ENCODE results near the gene CCDC40.

Gene CCDC40

DNA sequence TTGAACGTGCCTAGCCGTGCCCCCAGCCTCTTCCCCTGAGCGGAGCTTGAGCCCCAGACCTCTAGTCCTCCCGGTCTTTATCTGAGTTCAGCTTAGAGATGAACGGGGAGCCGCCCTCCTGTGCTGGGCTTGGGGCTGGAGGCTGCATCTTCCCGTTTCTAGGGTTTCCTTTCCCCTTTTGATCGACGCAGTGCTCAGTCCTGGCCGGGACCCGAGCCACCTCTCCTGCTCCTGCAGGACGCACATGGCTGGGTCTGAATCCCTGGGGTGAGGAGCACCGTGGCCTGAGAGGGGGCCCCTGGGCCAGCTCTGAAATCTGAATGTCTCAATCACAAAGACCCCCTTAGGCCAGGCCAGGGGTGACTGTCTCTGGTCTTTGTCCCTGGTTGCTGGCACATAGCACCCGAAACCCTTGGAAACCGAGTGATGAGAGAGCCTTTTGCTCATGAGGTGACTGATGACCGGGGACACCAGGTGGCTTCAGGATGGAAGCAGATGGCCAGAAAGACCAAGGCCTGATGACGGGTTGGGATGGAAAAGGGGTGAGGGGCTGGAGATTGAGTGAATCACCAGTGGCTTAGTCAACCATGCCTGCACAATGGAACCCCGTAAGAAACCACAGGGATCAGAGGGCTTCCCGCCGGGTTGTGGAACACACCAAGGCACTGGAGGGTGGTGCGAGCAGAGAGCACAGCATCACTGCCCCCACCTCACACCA is 65.7 kb downstream of the CCDC40 start:
- peak in 2 of 14 donors; percentile 44 to 57 for DNase-seq

DNA sequence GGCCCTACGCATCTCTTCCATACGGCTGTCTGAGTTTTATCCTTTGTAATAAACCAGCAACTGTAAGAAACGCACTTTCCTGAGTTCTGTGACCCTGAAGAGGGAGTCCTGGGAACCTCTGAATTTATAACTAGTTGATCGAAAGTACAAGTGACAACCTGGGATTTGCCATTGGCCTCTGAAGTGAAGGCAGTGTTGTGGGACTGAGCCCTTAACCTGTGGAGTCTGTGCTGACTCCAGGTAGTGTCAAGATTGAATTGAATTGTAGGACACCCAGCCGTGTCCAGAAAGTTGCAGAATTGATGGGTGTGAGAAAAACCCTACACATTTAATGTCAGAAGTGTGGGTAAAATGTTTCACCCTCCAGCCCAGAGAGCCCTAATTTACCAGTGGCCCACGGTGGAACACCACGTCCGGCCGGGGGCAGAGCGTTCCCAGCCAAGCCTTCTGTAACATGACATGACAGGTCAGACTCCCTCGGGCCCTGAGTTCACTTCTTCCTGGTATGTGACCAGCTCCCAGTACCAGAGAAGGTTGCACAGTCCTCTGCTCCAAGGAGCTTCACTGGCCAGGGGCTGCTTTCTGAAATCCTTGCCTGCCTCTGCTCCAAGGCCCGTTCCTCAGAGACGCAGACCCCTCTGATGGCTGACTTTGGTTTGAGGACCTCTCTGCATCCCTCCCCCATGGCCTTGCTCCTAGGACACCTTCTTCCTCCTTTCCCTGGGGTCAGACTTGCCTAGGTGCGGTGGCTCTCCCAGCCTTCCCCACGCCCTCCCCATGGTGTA is 66.4 kb downstream of the CCDC40 start:
- no peak for DNase-seq

- no peak for DNase-seq
Measured at GRCh38 chr17:80103449-80104085, 67.1 kb downstream of the CCDC40 start.

GRCh38 chr17:80104321-80104955 is 68.0 kb downstream of the CCDC40 start:
- DNase-seq, result no peak

DNA sequence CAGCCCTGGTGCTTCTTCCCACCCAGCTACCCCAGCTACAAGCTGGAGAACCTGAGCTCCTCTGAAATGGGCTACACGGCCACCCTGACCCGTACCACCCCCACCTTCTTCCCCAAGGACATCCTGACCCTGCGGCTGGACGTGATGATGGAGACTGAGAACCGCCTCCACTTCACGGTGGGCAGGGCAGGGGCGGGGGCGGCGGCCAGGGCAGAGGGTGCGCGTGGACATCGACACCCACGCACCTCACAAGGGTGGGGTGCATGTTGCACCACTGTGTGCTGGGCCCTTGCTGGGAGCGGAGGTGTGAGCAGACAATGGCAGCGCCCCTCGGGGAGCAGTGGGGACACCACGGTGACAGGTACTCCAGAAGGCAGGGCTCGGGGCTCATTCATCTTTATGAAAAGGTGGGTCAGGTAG is 68.5 kb downstream of the CCDC40 start:
- no peak for DNase-seq

DNA sequence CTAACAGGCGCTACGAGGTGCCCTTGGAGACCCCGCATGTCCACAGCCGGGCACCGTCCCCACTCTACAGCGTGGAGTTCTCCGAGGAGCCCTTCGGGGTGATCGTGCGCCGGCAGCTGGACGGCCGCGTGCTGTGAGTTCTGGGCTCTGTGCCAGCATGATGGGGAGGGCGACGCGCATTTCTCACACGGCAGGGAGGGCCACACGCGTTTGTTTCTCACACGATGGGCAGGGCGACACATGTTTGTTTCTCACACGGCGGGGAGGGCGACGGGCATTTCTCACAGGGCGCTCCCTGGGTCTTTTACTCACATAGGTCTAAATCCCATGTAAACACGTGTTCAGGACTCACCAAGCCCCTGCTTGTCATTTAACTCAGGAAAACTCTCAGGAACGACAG is 69.3 kb downstream of the CCDC40 start:
- peak in 2 of 14 donors; percentile 20 to 34 for DNase-seq

DNA sequence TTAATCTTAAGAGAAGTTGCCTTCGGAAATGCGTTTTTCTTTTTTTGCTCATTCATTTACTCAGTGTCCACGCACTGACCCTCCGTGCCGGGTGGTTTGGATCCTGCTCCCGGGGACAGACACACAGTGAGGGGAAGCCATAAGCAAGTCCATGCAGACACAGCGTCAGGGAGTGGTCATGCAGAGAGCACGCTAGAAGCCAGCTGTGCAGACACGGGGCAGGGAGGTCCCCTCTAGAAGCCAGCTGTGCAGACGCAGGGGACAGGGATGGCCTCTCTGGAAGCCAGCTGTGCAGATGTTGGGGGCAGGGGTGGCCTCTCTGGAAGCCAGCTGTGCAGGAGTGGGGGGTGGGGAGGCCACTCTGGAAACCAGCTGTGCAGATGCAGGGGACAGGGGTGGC is 69.7 kb downstream of the CCDC40 start:
- no peak for DNase-seq

DNA sequence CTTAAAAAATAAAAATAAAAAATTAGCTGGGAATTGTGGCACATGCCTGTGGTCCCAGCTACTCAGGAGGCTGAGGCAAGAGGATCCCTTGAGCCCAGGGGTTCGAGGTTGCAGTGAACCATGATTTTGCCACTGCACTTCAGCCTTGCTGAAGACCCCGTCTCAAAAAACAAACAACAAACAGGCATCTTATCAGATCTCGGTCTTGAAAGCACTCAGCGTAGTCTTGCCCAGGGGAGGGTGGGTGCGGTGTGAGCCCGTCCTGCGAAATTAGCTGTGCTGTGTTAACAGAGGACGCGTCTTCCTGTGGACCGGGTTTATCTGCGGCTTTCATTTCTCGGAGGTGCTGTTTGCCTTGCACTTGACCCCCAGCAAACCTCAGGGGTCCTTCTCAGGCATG is 70.3 kb downstream of the CCDC40 start:
- no peak for DNase-seq

DNA sequence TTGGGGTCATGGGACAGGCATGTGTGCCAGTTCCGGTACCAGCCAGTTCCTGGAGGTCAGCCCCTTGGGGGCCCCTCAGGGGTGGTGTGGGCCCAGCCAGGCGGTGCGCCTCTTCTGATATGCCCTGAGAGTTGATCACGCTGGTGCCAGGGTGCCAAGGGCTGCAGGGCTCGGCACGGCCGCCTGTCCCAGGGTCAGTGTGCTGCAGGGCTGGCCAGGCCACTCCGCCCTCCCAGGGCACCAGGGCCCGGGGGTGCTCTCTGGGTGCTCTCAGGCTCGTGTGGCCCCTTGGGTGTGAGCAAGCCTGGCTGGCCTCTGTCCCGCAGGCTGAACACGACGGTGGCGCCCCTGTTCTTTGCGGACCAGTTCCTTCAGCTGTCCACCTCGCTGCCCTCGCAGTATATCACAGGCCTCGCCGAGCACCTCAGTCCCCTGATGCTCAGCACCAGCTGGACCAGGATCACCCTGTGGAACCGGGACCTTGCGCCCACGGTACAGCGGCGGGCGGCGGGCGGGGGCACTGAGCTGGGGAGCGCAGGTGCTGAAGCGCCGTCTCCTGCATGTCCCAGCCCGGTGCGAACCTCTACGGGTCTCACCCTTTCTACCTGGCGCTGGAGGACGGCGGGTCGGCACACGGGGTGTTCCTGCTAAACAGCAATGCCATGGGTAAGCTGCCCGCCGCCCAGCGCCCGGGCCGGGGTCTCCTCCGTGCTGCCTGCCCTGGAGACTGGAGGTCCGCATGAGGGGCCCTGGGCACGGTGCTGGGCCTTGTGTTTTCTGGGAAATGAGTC is 71.0 kb downstream of the CCDC40 start:
- DNase-seq, result no peak

- DNase-seq, result no peak
Measured at GRCh38 chr17:80108036-80108971, 71.9 kb downstream of the CCDC40 start.

- DNase-seq, result no peak
Measured at GRCh38 chr17:80109066-80109660, 72.7 kb downstream of the CCDC40 start.

DNA sequence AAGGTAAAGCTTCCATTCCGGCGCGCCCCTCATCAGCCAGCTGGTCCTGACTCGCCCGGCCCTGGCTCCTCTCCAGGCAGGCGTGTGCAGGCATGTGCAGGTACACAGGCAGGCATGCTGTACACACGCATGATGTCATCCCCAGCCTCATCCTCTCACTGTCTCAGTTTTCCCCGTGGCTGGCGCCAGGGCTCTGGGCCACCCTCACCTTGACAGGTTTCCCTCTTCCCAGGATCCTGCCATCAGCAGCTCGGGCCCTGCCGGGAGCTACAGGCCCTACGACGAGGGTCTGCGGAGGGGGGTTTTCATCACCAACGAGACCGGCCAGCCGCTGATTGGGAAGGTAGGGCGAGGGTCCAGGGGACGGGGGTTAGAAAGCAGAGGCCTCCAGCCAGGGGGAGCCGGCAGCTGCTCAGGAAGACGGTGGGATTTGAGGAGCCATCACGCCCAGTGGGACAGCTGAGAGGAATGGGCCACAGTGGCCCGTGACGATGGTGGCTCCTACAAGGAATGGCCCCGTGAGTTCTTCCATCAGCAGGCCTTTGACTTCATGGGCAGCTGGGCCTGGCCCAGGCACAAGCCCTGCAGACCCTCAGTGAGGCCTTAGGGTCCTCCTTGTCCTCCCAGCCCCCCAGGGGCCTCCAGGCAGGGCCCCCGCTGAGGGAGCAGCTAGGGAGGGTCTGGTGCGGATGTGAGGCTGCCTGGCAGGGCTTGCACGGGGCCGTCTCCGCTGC is 73.4 kb downstream of the CCDC40 start:
- DNase-seq, result no peak

DNA sequence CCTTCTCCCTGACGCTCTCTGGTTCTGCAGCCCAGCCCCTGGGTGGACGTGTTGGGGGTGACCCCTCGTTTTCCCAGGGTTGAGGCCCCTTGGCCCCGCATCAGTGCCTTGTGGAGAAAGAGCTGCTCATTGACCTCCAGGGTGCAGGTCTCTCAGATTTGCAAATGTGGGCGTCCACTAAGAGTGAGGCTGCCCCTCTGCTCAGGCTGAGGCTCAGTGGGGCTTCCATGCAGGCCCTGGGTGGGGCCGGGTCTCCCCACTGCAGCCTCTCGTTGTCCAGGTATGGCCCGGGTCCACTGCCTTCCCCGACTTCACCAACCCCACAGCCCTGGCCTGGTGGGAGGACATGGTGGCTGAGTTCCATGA is 74.0 kb downstream of the CCDC40 start:
- no peak for DNase-seq

GRCh38 chr17:80110927-80111701 is 74.7 kb downstream of the CCDC40 start:
- no peak for DNase-seq

DNA sequence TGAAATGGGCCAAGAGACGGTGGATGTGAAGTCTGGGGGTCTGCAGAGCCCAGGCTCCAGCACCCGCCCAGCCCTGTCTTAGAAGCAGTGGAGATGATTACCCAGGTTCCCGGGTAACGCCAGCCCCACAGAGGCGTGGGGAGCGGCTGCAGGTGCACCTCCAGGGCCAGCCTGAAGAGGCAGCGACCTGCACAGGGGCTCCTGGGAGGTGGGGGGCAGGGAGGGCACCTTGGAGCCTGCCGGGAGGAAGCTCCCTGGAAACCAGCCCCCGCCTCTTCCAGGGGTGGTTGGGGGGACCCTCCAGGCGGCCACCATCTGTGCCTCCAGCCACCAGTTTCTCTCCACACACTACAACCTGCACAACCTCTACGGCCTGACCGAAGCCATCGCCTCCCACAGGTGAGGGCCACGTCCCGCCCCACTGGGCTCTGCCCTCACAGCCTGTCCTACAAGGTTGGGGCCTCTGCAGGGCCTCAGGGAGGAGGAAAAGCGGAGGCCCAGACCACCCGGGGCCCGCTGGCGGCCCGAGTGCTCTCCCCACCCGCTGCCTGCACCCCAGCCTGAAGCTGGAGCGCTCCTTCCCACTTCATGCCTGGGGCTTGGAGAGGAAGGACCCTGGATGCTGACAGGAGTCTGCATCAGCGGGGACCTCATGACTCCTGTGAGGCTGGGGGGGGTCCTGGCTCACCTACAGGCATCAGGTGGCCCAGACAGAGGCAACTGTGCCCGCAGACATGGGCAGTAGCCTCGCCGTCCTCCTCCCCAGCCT is 75.4 kb downstream of the CCDC40 start:
- DNase-seq, result no peak

GRCh38 chr17:80112471-80113032 is 76.1 kb downstream of the CCDC40 start:
- no peak for DNase-seq

DNA sequence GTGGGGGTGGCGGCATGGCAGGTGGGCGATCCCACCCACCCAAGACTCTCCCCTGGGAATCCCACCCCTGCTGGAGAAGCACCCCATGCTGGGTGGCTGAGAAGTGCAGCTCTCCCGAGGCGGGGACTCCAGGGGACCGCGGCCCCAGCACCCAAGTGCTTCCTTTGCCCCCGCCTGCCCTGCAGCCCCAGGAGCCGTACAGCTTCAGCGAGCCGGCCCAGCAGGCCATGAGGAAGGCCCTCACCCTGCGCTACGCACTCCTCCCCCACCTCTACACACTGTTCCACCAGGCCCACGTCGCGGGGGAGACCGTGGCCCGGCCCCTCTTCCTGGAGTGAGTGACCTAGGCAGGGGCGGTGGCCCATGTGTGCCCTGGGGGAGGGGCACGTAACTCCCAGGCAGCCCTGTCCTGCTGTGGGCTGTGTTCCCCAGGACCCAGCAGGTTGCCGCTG is 76.6 kb downstream of the CCDC40 start:
- DNase-seq, result no peak

DNA sequence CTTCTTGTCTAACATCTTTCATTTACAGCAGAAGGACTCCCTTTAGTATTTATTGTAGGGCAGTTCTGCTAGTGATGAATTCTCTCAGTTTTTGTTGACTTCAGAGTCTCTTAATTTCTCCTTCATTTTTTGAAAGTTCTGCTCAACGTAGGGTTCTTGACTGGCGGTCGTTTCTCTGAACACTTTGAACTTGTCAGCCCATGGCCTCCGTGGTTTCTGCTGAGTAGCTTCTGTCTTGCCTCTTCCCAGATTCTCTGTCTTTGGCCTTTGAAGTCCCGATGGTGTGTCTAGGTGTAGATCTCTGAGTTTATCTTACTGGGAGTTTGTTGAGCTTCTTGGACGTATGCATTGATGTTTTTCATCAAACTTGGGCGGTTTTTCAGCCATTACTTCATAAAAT is 78.3 kb downstream of the CCDC40 start:
- no peak for DNase-seq

Measured in C1 segment of cervical spinal cord (tissue), 14 donors.